IPS-NIHi7 (cell line): ENCODE data around the gene PPAT.
A peak's percentile ranks its signal among the peaks of the same experiment; 100 is the strongest.
"Not testable (repeated sequence)": the region's sequence is repeated elsewhere in the genome, so short reads cannot be mapped to it uniquely, and the experiment has no call there.

ENCODE experiments used
- DNase-seq: peaks from one replicate; pipeline ENCODE4 v3.0.0; 2012; ENCODE audit warnings: mixed read lengths; ENCODE audit errors: extremely low spot score

The PPAT gene

GRCh38 chr4:56435140-56435926, at the start of gene PPAT:
TSS of gene PPAT (minus strand) at chr4:56435615. CDS start at chr4:56435477, 138 bp downstream.
- peak; percentile 96 for DNase-seq

- no peak for DNase-seq
Observed at GRCh38 chr4:56480691-56481090, 45.3 kb upstream of the PPAT start.

- no peak for DNase-seq
Observed at GRCh38 chr4:56477192-56477702, 41.8 kb upstream of the PPAT start.

DNA sequence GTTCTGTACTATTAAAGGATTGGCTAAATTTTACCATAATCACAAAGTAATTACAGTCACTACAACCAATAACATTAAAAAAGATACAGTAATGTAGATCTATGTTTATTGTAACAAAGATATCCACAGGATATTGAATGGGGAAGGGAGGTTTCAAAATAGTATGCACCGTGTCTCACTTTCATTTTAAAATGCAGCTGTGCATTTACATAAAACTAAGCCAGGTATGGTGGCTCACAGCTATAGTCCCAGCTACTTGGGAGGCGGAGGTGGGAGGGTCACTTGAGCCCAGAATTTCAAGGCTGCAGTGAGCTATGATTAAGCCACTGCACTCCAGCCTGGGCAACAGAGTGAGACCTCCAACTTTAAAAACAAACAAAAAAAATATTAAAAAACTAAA, 40.5 kb upstream of the PPAT start:
- no peak for DNase-seq

GRCh38 chr4:56469489-56470210, 34.2 kb upstream of the PPAT start:
- DNase-seq = no peak

DNA sequence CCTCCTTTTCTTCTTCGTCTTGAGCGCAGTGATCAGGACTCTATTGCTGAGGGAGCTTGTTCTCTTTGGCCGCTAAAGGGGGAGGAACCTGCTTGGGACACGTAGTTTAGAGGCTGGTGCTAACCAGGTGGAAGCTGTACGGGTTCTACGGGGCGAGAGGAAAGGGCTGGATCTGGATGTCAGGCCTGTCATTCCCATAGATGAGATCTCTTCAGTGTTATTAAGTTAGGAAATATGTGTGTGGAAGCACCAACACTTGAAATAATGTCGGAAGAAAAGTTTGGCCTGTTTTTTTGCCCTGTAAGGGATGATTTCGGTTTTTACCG, 32.6 kb upstream of the PPAT start:
- DNase-seq = peak; percentile 57

GRCh38 chr4:56467284-56468096, 32.1 kb upstream of the PPAT start, which contains the start of gene SRP72:
TSS of gene SRP72 (plus strand) at chr4:56467617. CDS start at chr4:56467636, 19 bp downstream.
- peak; percentile 92 for DNase-seq

GRCh38 chr4:56466910-56467283, 31.5 kb upstream of the PPAT start:
- DNase-seq = no peak

- DNase-seq = peak; percentile 12
Observed at GRCh38 chr4:56466296-56466761, 30.9 kb upstream of the PPAT start.

GRCh38 chr4:56465599-56466295, 30.3 kb upstream of the PPAT start:
- DNase-seq = no peak

GRCh38 chr4:56464581-56464980, 29.2 kb upstream of the PPAT start:
- DNase-seq = no peak

GRCh38 chr4:56463711-56464110, 28.3 kb upstream of the PPAT start:
- no peak for DNase-seq

- no peak for DNase-seq
Observed at GRCh38 chr4:56462157-56462556, 26.7 kb upstream of the PPAT start.

DNA sequence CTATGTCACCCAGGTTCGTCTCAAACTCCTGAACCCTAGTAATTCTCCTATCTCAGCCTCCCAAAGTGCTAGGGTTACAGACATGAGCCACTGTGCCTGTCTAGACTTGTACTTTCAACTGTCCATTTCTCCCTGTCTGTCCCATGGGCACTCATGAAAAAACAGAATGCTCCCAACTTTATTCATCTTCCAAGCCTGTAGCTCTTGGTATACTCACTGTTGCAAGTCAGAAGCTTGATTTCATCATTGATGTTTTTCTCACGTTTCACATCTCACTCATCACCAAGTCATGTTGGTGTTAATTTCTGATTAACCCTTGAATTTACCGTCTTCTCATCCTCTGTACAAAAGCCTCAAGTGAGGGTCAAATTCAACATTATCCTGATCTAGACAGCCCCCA, 24.7 kb upstream of the PPAT start:
- DNase-seq = no peak

DNA sequence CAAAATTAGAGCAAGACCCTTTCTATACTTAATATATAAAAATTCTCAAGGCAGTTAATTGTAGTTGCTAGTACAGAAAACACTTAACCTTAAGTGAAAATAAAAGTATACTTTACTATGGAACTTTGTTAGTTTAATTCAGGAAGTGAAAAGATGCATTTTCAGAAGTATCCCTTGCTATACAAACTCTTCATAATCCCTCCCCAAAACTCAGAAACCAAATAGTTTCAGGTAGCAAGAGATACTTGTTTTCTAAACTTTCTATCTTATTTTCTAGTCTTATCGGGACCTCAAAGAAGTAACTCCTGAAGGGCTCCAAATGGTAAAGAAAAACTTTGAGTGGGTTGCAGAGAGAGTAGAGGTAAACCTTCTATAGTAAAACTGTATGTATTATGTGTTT, 14.9 kb upstream of the PPAT start:
- no peak for DNase-seq

GRCh38 chr4:56449475-56449874, 14.1 kb upstream of the PPAT start:
- DNase-seq = not testable (repeated sequence)

DNA sequence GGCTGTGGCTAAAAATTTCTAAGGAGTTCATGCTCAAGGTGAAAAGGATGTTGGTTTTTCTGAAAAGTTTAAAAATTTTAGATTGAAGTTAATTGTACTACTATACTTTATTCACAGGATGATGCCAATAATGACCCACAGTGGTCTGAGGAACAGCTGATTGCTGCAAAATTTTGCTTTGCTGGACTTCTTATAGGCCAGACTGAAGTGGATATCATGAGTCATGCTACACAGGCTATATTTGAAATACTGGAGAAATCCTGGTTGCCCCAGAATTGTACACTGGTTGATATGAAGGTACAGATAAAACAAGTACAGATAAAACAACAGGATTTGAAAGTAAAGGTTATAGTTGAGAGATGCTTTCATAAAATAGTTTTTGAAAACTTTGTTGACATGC, 12.9 kb upstream of the PPAT start:
- no peak for DNase-seq

DNA sequence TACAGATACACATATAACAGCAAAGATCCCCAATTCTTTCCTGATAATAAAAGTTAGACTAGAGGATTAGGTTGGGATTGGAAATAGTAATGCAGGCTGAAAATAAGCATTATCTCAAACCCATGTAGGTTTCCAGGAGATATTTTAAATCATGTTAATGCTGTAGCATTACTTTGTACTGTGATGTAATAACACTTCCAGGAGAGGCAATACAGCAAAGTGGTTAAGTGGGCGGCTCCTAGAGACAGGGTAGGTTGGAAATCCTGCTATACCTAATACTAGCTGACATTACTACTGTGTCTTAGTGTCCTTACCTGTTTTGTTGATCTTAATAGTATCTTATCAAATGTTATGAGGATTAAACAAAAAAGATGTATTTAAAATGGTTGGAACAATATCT, 10.3 kb upstream of the PPAT start:
- no peak for DNase-seq

- no peak for DNase-seq
Observed at GRCh38 chr4:56444719-56445118, 9.3 kb upstream of the PPAT start.

- no peak for DNase-seq
Observed at GRCh38 chr4:56440983-56441382, 5.6 kb upstream of the PPAT start.

DNA sequence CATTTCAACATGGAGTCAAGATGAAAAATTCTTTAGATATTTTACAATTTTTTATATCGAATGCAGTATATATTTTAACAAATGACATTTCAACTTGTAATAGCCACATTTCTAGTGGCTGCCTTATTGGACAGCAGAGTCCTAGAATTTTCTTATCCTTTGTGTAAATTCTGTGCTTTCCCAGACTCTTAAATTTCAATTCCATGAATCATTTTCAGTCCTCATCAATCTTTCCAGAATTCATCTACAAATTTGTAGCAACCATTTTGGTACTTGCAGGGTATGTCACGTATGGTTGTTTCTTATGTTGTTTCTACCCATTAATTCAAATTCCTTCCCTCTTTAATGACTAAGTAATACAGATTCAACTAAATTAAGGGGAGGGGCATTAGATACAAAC, 3.4 kb upstream of the PPAT start:
- DNase-seq = no peak
